Adrenal gland (tissue), 12 donors: ENCODE data around the gene RAMP1. TPM values are rescaled to one million over a fixed set of nuclear protein-coding genes. Genes with fewer than 3 reads are reported as not detected.

ENCODE experiments used
- DNase-seq, 7 donors: peaks; one replicate each; pipeline ENCODE4 v3.0.0-alpha.2; 2019 to 2020
- H3K27ac ChIP-seq, 5 donors: fragments of 200-600 bp; sonication (generic) in 4 of 5; 1 replicate in 3 of 5; 2 replicates in 2 of 5; pipeline versions ENCODE4 v1.5.1 to v1.8.0; 2016 to 2020; ENCODE audit warnings: mild to moderate bottlenecking in 1 of 5
- H3K27me3 ChIP-seq: fragments of 200-600 bp; 2 replicates; pipeline ENCODE4 v1.8.0; 2021
- H3K36me3 ChIP-seq, 2 donors: fragments of 200-600 bp; replicated peaks in 1 of 2; 1 replicate in 1 of 2; 2 replicates in 1 of 2; pipeline versions ENCODE4 v1.5.1 to v1.8.0; 2018 to 2022
- H3K4me1 ChIP-seq, 2 donors: fragments of 200-600 bp; replicated peaks in 1 of 2; 1 replicate in 1 of 2; 2 replicates in 1 of 2; pipeline versions ENCODE4 v1.5.1 to v1.8.0; 2018 to 2021
- H3K4me3 ChIP-seq, 4 donors: fragments of 200-600 bp; sonication (generic) in 3 of 4; one replicate each; pipeline ENCODE4 v1.5.1; 2016 to 2018
- H3K9me3 ChIP-seq, 3 donors: fragments of 200-600 bp; sonication (generic) in 1 of 3; replicated peaks in 1 of 3; 1 replicate in 2 of 3; 2 replicates in 1 of 3; pipeline versions ENCODE4 v1.5.1 to v1.8.0; 2016 to 2021
- CTCF ChIP-seq, 6 experiments: fragments of 450-650 bp in 4 of 6; fragments of 200-600 bp in 2 of 6; sonication (generic) in 1 of 6; IDR thresholded peaks; 1 replicate in 5 of 6; 2 replicates in 1 of 6; pipeline versions ENCODE4 v1.5.1 to v1.8.0; 2016 to 2021; ENCODE audit warnings: antibody characterized with exemption in 6 of 6, mild to moderate bottlenecking in 2 of 6, moderate library complexity in 1 of 6
- POLR2A ChIP-seq, 2 donors: fragments of 450-650 bp; IDR thresholded peaks; one replicate each; pipeline ENCODE4 v1.6.1; 2017; ENCODE audit warnings: antibody characterized with exemption in 2 of 2, mild to moderate bottlenecking in 2 of 2, moderate library complexity in 1 of 2
- WGBS, 4 donors: extraction: QIAGEN DNeasy Blood & Tissue Kit in 2 of 4; methylation state at CpG; one replicate each; pipeline versions ENCODE4 v1.1.5 to v1.1.7; 2013 to 2017; 5-methylcytosine and 5-hydroxymethylcytosine counted together
- intact Hi-C, 2 donors: fragments of 100-400 bp; cut with DNase I; formaldehyde crosslinking; loops; one replicate each; pipeline versions ENCODE4 v1.14.1 to v1.15.0; 2022 to 2023
- polyA plus RNA-seq, 3 donors: library from polyadenylated mRNA; stranded (reverse); fragments of 200-250 nt in 2 of 3; fragments of 350-450 nt in 1 of 3; fragmentation: Illumina TruSeq in 1 of 3; extraction: RNeasy Lipid Tissue Mini Kit (QIAGEN cat#74804) in 1 of 3; gene quantifications; one replicate each; pipeline ENCODE4 v1.2.3, GENCODE V29; 2013 to 2014
- total RNA-seq, 9 donors: library from RNA; depleted of rRNA in 4 of 9; stranded (reverse); fragments of >200 nt in 4 of 9; fragments of 120-200 nt in 1 of 9; fragmentation: NEBNext Ultra II Directional in 1 of 9; extraction: Animal tissue kit (Norgen Biotek cat#: 25700) in 1 of 9; gene quantifications; one replicate each; pipeline versions ENCODE4 v1.1.0 to v1.2.4, GENCODE V29; 2013 to 2023
- donor health status: healthy with polysubstance abuse.
- donor health status: Bipolar disorder and iron deficiency.
- donor health status: DM: yes; HTN: yes; CAD: no.
- donor health status: DM: no; HTN: no; CAD: no.
- donor health status: DM: no; HTN: no; CAD: no.
- donor health status: DM: yes; HTN: yes; CAD: no.

RAMP1 gene
- total and polyA plus RNA-seq, 12 donors: 2.4 to 72.6 (median 17.2) TPM

- Histone ChIP-seq H3K27me3 (no peaks in the 10 kb centered on the region), H3K4me1 (no peaks in the 10 kb centered on the region), H3K36me3 (no peaks in the 10 kb centered on the region), H3K9me3 (peaks cover 0 to 4% (median 0%) of the 10 kb centered on the region in 3 donors), H3K4me3 (no peak overlapping the region), H3K27ac (no peak overlapping the region)
- no peak for DNase-seq
- TF ChIP-seq POLR2A (IDR thresholded peaks at IDR 0.05): no peak
- TF ChIP-seq CTCF (IDR thresholded peaks at IDR 0.05): no peak
- WGBS, 4 donors: 85 to 90% (median 86%) methylated on average over 6 of the region's 6 CpGs
- intact Hi-C loops: no loop called here
Measured at GRCh38 chr2:237824085-237824484, 35.3 kb upstream of the RAMP1 start.

GRCh38 chr2:237827421-237827987 is 31.9 kb upstream of the RAMP1 start:
- intact Hi-C loops: no loop called here
- no peak for DNase-seq
- Histone ChIP-seq H3K27me3 (no peaks in the 10 kb centered on the region), H3K36me3 (no peaks in the 10 kb centered on the region), H3K9me3 (no peaks in the 10 kb centered on the region), H3K4me3 (no peak overlapping the region), H3K4me1 (no peaks in the 10 kb centered on the region), H3K27ac (no peak overlapping the region)
- no peak for TF ChIP-seq CTCF (IDR thresholded peaks at IDR 0.05)
- 88 to 90% (median 89%) methylated on average over 3 of the region's 3 CpGs for WGBS, 4 donors

- no peak overlapping the region for H3K27ac ChIP-seq
- no peaks in the 10 kb centered on the region for H3K27me3 ChIP-seq
- TF ChIP-seq POLR2A (IDR thresholded peaks at IDR 0.05) (no peak), CTCF (IDR thresholded peaks at IDR 0.05) (no peak)
- no peak for DNase-seq
- H3K4me1 ChIP-seq: no peaks in the 10 kb centered on the region
- no peaks in the 10 kb centered on the region for H3K9me3 ChIP-seq
- no peaks in the 10 kb centered on the region for H3K36me3 ChIP-seq
- H3K4me3 ChIP-seq: no peak overlapping the region
- intact Hi-C loops: no loop called here
- WGBS, 4 donors: 87 to 93% (median 92%) methylated on average over 2 of the region's 2 CpGs
Measured at GRCh38 chr2:237830522-237830921, 28.9 kb upstream of the RAMP1 start.

- Histone ChIP-seq H3K9me3 (no peaks in the 10 kb centered on the region), H3K4me1 (no peaks in the 10 kb centered on the region), H3K4me3 (no peak overlapping the region), H3K36me3 (no peaks in the 10 kb centered on the region), H3K27ac (no peak overlapping the region), H3K27me3 (no peaks in the 10 kb centered on the region)
- 90 to 100% (median 96%) methylated on average over 1 of the region's 1 CpG for WGBS, 4 donors
- DNase-seq: no peak
- no peak for TF ChIP-seq POLR2A (IDR thresholded peaks at IDR 0.05)
- no peak for TF ChIP-seq CTCF (IDR thresholded peaks at IDR 0.05)
- intact Hi-C loops: no loop called here
Measured at GRCh38 chr2:237833546-237833945, 25.9 kb upstream of the RAMP1 start.
